GOT3 (cell line): ENCODE data around the gene CNGA3.

ENCODE experiments used
- DNase-seq: peaks from one replicate; lab custom pipeline; 2025; ENCODE audit warnings: mixed read lengths; lab: John Stamatoyannopoulos, UW

CNGA3 gene

GRCh38 chr2:98378196-98378595, 31.9 kb downstream of the CNGA3 start:
- DNase-seq = no peak

GRCh38 chr2:98378901-98379300, 32.6 kb downstream of the CNGA3 start:
- no peak for DNase-seq

- no peak for DNase-seq
Measured at GRCh38 chr2:98379311-98380202, 33.3 kb downstream of the CNGA3 start.

GRCh38 chr2:98380203-98380535, 33.9 kb downstream of the CNGA3 start:
- no peak for DNase-seq

- no peak for DNase-seq
Measured at GRCh38 chr2:98381494-98381893, 35.2 kb downstream of the CNGA3 start.

- no peak for DNase-seq
Measured at GRCh38 chr2:98382086-98382485, 35.8 kb downstream of the CNGA3 start.

- DNase-seq = no peak
Measured at GRCh38 chr2:98382739-98383138, 36.5 kb downstream of the CNGA3 start.

GRCh38 chr2:98383166-98383565, 36.9 kb downstream of the CNGA3 start:
- DNase-seq = no peak

- no peak for DNase-seq
Measured at GRCh38 chr2:98385050-98385699, 38.9 kb downstream of the CNGA3 start.

- DNase-seq = no peak
Measured at GRCh38 chr2:98387478-98387877, 41.2 kb downstream of the CNGA3 start.

GRCh38 chr2:98388081-98388480, 41.8 kb downstream of the CNGA3 start:
- no peak for DNase-seq

- DNase-seq = no peak
Measured at GRCh38 chr2:98388601-98389250, 42.5 kb downstream of the CNGA3 start.

GRCh38 chr2:98389251-98389605, 43.0 kb downstream of the CNGA3 start:
- no peak for DNase-seq

- DNase-seq = no peak
Measured at GRCh38 chr2:98390571-98391476, 44.6 kb downstream of the CNGA3 start.

GRCh38 chr2:98391581-98392270, 45.5 kb downstream of the CNGA3 start:
- DNase-seq = no peak

- DNase-seq = no peak
Measured at GRCh38 chr2:98393354-98393753, 47.1 kb downstream of the CNGA3 start.

GRCh38 chr2:98394595-98395153, 48.4 kb downstream of the CNGA3 start:
- no peak for DNase-seq

GRCh38 chr2:98395977-98396376, 49.7 kb downstream of the CNGA3 start:
- no peak for DNase-seq

GRCh38 chr2:98396745-98397355, 50.6 kb downstream of the CNGA3 start:
- no peak for DNase-seq

GRCh38 chr2:98399140-98399539, 52.9 kb downstream of the CNGA3 start:
- no peak for DNase-seq

- no peak for DNase-seq
Measured at GRCh38 chr2:98403878-98404277, 57.6 kb downstream of the CNGA3 start.
